ENCODE results near the gene URI1.

GRCh38 chr19:30064771-30065494, 122.9 kb downstream of the URI1 start:
- TF ChIP-seq CTCF (IDR thresholded peaks at IDR 0.05) (no peak), POLR2A (IDR thresholded peaks at IDR 0.05) (no peak)
